Measurements from ENCODE around the gene AGBL3.
"Not testable (repeated sequence)": the region's sequence is repeated elsewhere in the genome, so short reads cannot be mapped to it uniquely, and the experiment has no call there.

AGBL3 gene

DNA sequence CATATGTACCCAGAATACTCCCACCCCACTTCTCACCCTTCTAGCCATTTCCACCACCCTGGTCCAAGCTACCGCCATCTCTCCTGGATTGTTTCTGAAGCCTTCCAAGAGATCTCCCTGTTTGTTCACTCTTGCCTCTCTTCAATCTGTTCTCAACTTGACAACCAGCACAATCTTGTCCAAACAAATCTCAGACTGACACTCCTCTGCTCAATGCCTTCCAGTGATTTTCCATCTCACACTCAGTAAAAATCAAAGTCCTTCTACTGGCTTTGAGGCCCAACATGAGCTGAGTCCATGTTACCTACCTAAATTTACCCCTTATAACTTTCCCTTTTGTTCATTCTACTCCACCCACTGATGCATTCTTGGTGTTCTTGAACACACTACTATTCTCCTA, 128.3 kb downstream of the AGBL3 start:
- Histone ChIP-seq H3K36me3 (ENCODE audit: insufficient read depth, low read length) (no peaks in the 10 kb centered on the region), H3K9ac (ENCODE audit: low read depth, low read length) (no peak overlapping the region), H3K9me3 (ENCODE audit: control insufficient read depth, insufficient read depth, low read length) (no peaks in the 10 kb centered on the region), H3K4me1 (ENCODE audit: insufficient read depth, low read length) (no peaks in the 10 kb centered on the region)

DNA sequence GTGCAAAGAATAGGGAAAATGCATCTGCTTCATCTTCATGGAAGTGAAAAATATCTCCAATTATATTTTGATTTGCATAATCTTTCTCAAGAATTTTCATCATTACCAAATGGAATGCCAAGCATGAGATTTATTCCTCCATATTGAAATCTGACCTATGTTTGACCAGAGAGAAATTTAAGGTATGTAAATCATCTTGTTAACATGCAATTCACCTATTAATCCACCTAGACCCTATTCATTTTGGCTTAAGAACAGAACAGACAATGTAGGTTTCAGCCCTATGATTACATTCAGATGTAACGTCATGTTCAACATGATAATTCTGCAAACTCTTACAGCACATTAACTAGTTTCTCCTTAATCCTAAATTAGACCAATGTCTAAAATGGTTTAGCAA, 130.8 kb downstream of the AGBL3 start:
- no peaks in the 10 kb centered on the region for H3K4me1 ChIP-seq (ENCODE audit: insufficient read depth, low read length)
- H3K9me3 ChIP-seq (ENCODE audit: control insufficient read depth, insufficient read depth, low read length) = no peaks in the 10 kb centered on the region
- no peaks in the 10 kb centered on the region for H3K36me3 ChIP-seq (ENCODE audit: insufficient read depth, low read length)
- H3K9ac ChIP-seq (ENCODE audit: low read depth, low read length) = no peak overlapping the region

DNA sequence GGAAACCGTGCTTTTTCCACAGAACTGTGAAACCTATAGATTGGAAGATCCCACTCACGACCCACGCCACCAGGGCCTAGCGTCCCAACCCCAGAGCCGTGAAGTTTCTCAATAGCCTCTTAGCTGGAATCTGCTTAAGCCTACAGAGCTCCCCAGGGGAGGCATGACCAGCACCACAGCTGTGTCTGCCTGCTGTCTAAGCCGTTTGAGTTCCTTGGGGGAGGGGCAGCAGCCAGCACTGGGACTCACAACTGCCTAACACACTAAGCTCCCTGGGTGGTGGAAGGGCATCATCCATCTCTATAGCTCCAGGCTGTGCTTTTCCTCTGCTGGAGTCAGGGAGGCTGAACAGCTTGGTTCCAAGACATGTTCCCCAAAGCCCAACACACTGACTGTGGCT, 135.6 kb downstream of the AGBL3 start:
- Histone ChIP-seq H3K9ac (ENCODE audit: low read depth, low read length) (no peak overlapping the region), H3K9me3 (ENCODE audit: control insufficient read depth, insufficient read depth, low read length) (no peaks in the 10 kb centered on the region), H3K36me3 (ENCODE audit: insufficient read depth, low read length) (no peaks in the 10 kb centered on the region), H3K4me1 (ENCODE audit: insufficient read depth, low read length) (no peaks in the 10 kb centered on the region)

DNA sequence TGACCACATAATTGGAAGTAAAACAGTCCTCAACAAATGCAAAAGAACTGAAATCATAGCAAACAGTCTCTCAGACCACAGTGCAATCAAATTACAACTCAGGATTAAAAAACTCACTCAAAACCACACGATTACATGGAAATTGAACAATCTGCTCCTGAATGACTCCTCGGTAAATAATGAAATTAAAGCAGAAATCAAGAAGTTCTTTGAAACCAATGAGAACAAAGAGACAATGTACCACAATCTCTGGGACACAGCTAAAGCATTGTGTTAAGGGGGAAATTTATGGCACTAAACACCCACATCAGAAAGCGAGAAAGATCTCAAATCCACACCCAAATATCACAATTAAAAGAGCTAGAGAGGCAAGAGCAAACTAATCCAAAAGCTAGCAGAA, 138.3 kb downstream of the AGBL3 start:
- H3K9me3 ChIP-seq (ENCODE audit: control insufficient read depth, insufficient read depth, low read length); H3K36me3 ChIP-seq (ENCODE audit: insufficient read depth, low read length); H3K9ac ChIP-seq (ENCODE audit: low read depth, low read length); H3K4me1 ChIP-seq (ENCODE audit: insufficient read depth, low read length): not testable (repeated sequence)

DNA sequence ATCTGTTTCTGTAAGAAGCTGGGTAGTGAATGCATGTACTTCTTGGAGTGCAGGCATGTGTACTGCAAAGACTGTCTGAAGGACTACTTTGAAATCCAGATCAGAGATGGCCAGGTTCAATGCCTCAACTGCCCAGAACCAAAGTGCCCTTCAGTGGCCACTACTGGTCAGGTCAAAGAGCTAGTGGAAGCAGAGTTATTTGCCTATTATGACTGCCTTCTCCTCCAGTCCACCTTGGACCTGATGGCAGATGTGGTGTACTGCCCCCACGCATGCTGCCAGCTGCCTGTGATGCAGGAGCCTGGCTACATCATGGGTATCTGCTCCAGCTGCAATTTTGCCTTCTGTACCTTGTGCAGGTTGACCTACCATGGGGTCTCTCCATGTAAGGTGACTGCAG, 142.6 kb downstream of the AGBL3 start:
- H3K9ac ChIP-seq (ENCODE audit: low read depth, low read length) = no peak overlapping the region
- no peaks in the 10 kb centered on the region for H3K36me3 ChIP-seq (ENCODE audit: insufficient read depth, low read length)
- H3K9me3 ChIP-seq (ENCODE audit: control insufficient read depth, insufficient read depth, low read length) = 0 out of 2 replicates have a peak, but pooled peaks cover 2% of the 10 kb centered on the region
- H3K4me1 ChIP-seq (ENCODE audit: insufficient read depth, low read length) = no peaks in the 10 kb centered on the region

DNA sequence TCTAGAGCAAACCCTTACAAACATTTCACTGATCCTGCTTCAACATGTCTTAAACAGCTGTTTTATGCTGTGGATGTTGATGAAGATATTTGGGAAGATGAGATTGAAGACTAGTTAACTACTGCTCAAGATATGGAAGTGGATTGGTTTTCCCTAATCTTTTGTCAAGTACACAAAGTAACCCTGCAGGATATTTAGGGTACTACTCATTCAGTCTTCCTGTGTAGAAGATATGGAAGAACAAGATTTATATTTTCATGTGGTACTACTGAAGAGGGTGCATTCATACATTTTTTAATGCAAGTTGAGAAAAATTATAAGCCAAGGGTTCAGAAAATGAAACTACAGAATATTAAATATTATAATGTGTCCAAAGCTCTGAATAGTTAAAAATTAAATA, 143.3 kb downstream of the AGBL3 start:
- no peaks in the 10 kb centered on the region for H3K36me3 ChIP-seq (ENCODE audit: insufficient read depth, low read length)
- H3K9me3 ChIP-seq (ENCODE audit: control insufficient read depth, insufficient read depth, low read length) = 0 out of 2 replicates have a peak, but pooled peaks cover 3% of the 10 kb centered on the region

DNA sequence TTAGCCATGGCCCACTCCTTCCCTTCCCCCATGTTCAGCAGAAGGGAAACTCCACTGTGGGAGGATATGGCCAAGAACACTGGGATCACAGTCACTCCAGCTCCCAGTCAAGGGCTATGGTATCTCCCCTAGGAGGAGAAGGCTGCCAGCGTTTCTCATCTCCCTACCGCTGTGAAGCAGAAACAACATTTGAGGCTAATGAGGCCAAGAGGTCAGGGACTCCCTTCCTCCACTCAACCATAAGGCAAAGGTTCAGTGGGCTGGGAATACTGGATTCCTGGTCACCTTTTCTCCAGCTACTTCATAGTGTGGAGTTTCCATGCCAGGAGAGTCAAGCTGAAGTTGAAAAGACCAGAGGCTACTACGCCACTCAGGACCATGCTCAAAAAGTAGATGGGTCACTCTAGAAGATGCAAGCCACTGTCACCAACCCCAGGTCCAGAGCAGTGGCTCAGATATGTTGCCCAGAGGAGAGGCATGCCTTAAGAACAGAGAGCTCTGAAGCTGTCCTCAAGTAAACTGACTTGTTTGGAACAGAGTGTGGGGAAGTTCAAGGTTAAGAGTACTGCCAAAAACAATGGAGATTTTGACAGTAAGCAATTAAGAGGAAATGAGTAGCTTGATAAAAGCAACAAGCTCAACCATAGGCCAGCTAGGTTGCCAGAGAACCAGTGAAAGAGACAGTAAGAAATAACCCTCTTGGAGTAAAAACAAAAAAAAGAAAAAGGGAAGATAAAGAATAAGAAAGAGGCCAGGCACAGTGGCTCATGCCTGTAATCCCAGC, 157.8 kb downstream of the AGBL3 start:
- peaks cover 5% of the 10 kb centered on the region; the same call in 1 of the 2 replicates for H3K4me1 ChIP-seq (ENCODE audit: insufficient read depth, low read length)
- no peaks in the 10 kb centered on the region for H3K36me3 ChIP-seq (ENCODE audit: insufficient read depth, low read length)
- no peak overlapping the region for H3K9ac ChIP-seq (ENCODE audit: low read depth, low read length)
- H3K9me3 ChIP-seq (ENCODE audit: control insufficient read depth, insufficient read depth, low read length) = no peaks in the 10 kb centered on the region

More for the DNA sequence above, 143.3 kb downstream of the AGBL3 start:
- H3K4me1 ChIP-seq (ENCODE audit: insufficient read depth, low read length) = no peaks in the 10 kb centered on the region
- no peak overlapping the region for H3K9ac ChIP-seq (ENCODE audit: low read depth, low read length)

DNA sequence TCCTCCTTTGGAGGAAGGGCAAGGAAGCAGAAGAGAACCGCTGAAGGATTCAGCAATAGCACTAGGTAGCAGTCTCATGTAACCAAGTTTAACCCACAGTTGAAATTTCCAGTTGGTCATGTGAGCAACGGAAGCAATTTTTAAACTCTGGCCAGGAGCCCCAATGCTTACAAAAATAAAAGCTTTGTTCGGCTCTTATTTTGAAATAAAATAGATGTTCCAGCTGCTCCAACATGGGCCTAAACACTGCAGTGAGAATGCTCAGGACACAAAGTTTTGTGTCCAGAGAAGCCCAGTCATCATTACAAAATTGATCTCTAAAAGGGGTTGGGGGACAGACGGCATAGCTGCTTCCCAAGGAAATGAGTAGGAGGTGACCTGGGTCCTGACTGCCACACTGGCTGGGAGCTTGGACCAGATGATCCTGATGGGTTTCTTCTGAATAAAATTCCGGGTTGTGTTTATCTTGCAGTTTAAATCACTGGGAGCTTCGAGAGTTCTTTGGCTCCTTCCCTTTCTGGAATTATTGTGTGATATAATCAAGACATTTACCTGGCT, 161.1 kb downstream of the AGBL3 start:
- Histone ChIP-seq H3K4me1 (ENCODE audit: insufficient read depth, low read length) (peaks cover 5% of the 10 kb centered on the region; the same call in 1 of the 2 replicates), H3K36me3 (ENCODE audit: insufficient read depth, low read length) (no peaks in the 10 kb centered on the region), H3K9me3 (ENCODE audit: control insufficient read depth, insufficient read depth, low read length) (no peaks in the 10 kb centered on the region), H3K9ac (ENCODE audit: low read depth, low read length) (no peak overlapping the region)

DNA sequence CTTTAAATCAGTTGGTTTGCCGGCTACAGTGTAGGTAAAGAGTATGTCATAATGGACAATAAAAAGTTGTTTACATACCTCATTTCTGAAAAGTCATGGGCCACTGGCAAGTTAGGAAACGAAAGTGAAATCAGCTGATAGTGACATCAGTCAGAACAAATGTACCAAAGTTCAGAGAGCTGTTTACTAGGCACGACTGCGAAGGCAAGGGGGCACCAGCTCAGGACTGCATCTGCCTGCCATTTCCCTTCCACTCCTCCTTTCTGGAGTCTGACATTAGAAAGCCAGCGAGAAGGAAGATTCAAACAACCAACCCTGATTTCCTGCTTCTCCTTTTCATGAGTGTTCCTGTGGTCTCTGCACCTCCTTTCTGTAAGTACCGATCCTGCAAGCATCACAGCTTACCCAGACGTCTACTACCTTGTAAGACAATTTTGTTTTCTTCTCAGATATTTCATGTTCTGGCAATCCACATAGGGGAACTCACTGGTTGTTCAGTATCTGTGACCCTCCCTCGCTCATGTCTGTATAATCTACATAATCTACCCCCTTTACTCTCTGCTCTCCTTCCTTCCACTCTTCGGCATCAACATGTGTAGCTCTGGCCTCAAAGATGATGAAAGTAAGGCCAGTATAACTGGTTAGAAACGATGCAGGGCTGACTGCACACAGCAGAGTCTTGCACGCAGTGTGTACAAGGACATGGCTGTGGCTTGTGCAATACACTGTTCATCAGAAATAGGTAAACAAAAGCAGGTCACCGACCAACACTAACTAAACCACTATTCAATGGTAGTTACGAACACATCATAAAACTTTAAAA, 161.8 kb downstream of the AGBL3 start, which contains the start of gene TMEM140:
Gene TMEM140, plus strand, starts transcription at position 174 of the 823 bp plus-strand sequence. CDS start 16,370 bp downstream, outside the sequence.
- no peak within 1 kb of the TSS for H3K9ac ChIP-seq (ENCODE audit: low read depth, low read length)
- H3K36me3 ChIP-seq (ENCODE audit: insufficient read depth, low read length) = no peaks in the 10 kb centered on the region
- peaks cover 5% of the 10 kb centered on the region; the same call in 1 of the 2 replicates for H3K4me1 ChIP-seq (ENCODE audit: insufficient read depth, low read length)
- H3K9me3 ChIP-seq (ENCODE audit: control insufficient read depth, insufficient read depth, low read length) = no peaks in the 10 kb centered on the region

DNA sequence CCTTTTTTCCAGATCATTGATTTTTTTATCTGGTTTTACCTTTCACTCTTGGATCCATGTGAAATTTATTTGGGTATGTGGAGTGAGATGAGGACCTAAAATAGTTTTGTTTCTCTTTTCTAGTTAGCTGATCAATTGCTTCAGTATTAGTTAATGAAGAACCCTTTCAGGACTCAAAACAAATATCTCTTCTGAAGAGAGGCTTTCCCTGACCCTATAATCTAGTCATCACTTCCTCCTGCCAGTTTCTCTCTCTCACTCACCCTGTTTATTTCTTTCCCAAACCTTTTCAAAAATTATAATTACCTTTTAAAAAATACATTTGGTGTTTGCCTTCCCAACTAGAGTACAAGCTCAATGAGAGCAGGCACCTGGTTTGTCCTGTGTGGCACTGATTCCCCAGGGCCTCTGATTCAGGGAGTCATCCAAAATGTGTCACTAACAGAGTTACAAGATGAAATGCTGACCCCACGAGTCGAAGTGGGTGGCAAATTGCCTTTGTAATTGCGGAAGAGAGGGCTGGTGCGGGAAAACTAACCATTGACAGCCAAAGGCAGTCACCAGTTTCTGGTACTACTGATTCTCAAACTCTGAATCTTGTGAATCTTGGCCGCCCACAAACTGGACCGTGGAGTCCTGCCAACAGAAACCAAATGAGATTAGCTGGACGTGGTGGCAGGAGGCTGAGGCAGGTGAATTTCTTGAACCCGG, 163.9 kb downstream of the AGBL3 start:
- no peaks in the 10 kb centered on the region for H3K36me3 ChIP-seq (ENCODE audit: insufficient read depth, low read length)
- H3K9me3 ChIP-seq (ENCODE audit: control insufficient read depth, insufficient read depth, low read length) = no peaks in the 10 kb centered on the region
- no peak overlapping the region for H3K9ac ChIP-seq (ENCODE audit: low read depth, low read length)
- peaks cover 5% of the 10 kb centered on the region; the same call in 1 of the 2 replicates for H3K4me1 ChIP-seq (ENCODE audit: insufficient read depth, low read length)

DNA sequence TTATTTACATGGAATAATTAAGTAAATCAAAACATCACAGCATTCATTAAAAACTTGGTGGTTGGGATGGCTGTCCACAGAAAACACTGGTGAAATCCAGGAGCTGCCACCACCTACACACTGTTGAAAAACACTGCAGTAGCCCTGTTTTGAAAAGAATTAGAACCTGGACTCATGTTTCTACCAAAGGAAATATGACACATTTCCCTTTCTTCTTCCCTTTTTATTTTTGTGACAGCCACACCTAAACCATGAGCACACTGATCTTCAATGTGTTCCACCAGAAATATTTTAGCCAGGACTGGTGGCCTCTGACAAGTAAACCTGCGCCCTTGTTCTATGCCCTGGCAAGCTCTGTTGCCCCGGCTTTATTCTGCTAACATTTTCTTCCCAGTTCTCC, 164.8 kb downstream of the AGBL3 start:
- H3K9me3 ChIP-seq (ENCODE audit: control insufficient read depth, insufficient read depth, low read length) = no peaks in the 10 kb centered on the region
- no peaks in the 10 kb centered on the region for H3K36me3 ChIP-seq (ENCODE audit: insufficient read depth, low read length)
- H3K4me1 ChIP-seq (ENCODE audit: insufficient read depth, low read length) = peaks cover 5% of the 10 kb centered on the region; the same call in 1 of the 2 replicates
- no peak overlapping the region for H3K9ac ChIP-seq (ENCODE audit: low read depth, low read length)

DNA sequence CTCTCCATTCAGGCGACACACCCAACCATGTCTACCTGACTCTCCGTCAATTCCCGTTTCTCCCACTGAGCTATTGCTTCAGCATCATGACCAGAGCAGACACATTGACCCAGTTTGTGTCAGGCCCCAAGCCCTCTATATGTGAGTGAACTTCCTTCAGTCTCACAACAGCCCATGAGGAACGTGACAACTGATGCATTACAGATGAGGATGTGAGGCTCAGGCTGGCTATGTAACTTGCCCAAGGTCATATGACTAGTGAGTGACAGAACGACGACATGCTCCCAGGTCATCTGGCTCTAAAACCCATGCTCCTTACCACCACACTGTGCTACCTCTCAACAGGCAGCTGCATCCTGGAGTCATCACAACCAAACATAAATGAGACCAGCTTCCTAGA, 165.2 kb downstream of the AGBL3 start:
- Histone ChIP-seq H3K9me3 (ENCODE audit: control insufficient read depth, insufficient read depth, low read length) (no peaks in the 10 kb centered on the region), H3K36me3 (ENCODE audit: insufficient read depth, low read length) (no peaks in the 10 kb centered on the region), H3K9ac (ENCODE audit: low read depth, low read length) (no peak overlapping the region), H3K4me1 (ENCODE audit: insufficient read depth, low read length) (peaks cover 5% of the 10 kb centered on the region; the same call in 1 of the 2 replicates)

DNA sequence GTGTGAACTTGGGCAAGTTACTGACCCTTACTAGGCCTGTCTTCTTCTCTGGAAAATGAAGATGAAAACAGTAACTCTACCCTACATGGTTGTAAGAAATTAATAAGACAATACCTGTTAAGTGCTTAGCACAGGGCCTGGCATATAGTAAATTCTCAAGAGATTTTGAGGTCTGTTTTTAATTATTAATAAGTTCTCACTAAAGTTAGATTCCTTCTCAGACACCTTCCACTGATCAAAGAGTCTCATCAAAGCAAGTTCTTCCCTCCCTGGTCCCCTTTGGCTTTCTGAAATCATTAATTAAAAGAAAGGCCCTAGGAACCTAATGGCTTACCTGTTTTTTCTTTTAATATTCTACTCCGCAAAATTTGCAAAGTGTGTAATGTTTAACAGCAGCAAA, 166.1 kb downstream of the AGBL3 start:
- peaks cover under 1% of the 10 kb centered on the region; the same call in 1 of the 2 replicates for H3K36me3 ChIP-seq (ENCODE audit: insufficient read depth, low read length)
- H3K9ac ChIP-seq (ENCODE audit: low read depth, low read length) = no peak overlapping the region
- H3K9me3 ChIP-seq (ENCODE audit: control insufficient read depth, insufficient read depth, low read length) = no peaks in the 10 kb centered on the region; the same call in 1 of the 2 replicates
- H3K4me1 ChIP-seq (ENCODE audit: insufficient read depth, low read length) = no peaks in the 10 kb centered on the region

DNA sequence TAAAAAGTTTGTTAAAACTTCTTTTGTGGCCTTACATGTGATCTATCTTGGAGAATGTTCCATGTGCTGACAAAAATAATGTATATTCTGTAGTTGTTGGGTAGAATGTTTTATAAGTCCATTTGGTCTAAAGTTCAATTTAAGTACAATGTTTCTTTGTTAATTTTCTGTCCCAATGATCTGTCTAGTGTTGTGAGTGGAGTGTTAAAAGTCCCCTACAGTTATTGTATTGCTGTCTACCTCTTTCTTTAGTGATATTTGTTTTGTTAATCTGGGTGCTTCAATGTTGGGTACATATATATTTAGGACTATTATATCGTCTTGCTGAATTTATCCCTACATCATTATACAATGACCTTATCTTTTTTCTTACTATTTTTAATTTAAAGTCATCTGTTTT, 168.4 kb downstream of the AGBL3 start:
- Histone ChIP-seq H3K4me1 (ENCODE audit: insufficient read depth, low read length) (no peaks in the 10 kb centered on the region; the same call in 1 of the 2 replicates), H3K36me3 (ENCODE audit: insufficient read depth, low read length) (peaks cover 4% of the 10 kb centered on the region; the same call in 1 of the 2 replicates), H3K9ac (ENCODE audit: low read depth, low read length) (no peak overlapping the region), H3K9me3 (ENCODE audit: control insufficient read depth, insufficient read depth, low read length) (no peaks in the 10 kb centered on the region; the same call in 1 of the 2 replicates)
